Activated naive CD4-positive, alpha-beta T cell treated with anti-CD3 and anti-CD28 coated beads for 36 hours (primary cell): ENCODE results near the gene RIBC2. TPM values are rescaled to one million over a fixed set of nuclear protein-coding genes. Genes with fewer than 3 reads are reported as not detected.
"Not testable (repeated sequence)": the region's sequence is repeated elsewhere in the genome, so short reads cannot be mapped to it uniquely, and the experiment has no call there.

Experiments
- CTCF ChIA-PET: fragments of 350-600 bp; sonication (Branson Sonifier 250); formaldehyde crosslinking; loops from one replicate; lab custom pipeline; 2021; ENCODE audit warnings: antibody characterized with exemption; lab: Charles Lee
- DNase-seq: peaks from one replicate; pipeline ENCODE4 v3.0.0-alpha.2; 2020
- H3K27ac Mint-ChIP-seq: one replicate; pipeline ENCODE4 v1.8.0; 2021; ENCODE audit warnings: mild to moderate bottlenecking, mixed read lengths
- H3K27me3 Mint-ChIP-seq: one replicate; pipeline ENCODE4 v1.8.0; 2021; ENCODE audit warnings: low read depth, mixed read lengths
- H3K36me3 Mint-ChIP-seq: one replicate; pipeline ENCODE4 v1.8.0; 2021; ENCODE audit warnings: low read depth, mixed read lengths
- H3K4me1 Mint-ChIP-seq: one replicate; pipeline ENCODE4 v1.8.0; 2021; ENCODE audit warnings: low read depth, mixed read lengths
- H3K4me3 Mint-ChIP-seq: one replicate; pipeline ENCODE4 v1.8.0; 2021; ENCODE audit warnings: mild to moderate bottlenecking, moderate library complexity, mixed read lengths
- H3K9me3 Mint-ChIP-seq: one replicate; pipeline ENCODE4 v1.8.0; 2021; ENCODE audit warnings: mixed read lengths
- intact Hi-C: fragments of 100-400 bp; cut with micrococcal nuclease; formaldehyde crosslinking; loops from one replicate; pipeline ENCODE4 v1.15.1; 2023
- total RNA-seq, 2 experiments: library from RNA; stranded (reverse); gene quantifications; one replicate each; pipeline ENCODE4 v1.2.3, GENCODE V29; 2021

The RIBC2 gene
- total RNA-seq, 2 experiments from 2014 or later = 6.2 to 6.3 TPM

- CTCF ChIA-PET = no interaction called here
- Mint-ChIP-seq H3K27ac (no peak overlapping the region), H3K4me1 (no peaks in the 10 kb centered on the region), H3K9me3 (no peaks in the 10 kb centered on the region), H3K27me3 (no peaks in the 10 kb centered on the region), H3K36me3 (no peaks in the 10 kb centered on the region), H3K4me3 (no peak overlapping the region)
- no peak for DNase-seq
- intact Hi-C loops = no loop called here
Observed at GRCh38 chr22:45452565-45453379, 39.3 kb downstream of the RIBC2 start.

GRCh38 chr22:45453764-45454163 is 40.3 kb downstream of the RIBC2 start:
- Mint-ChIP-seq H3K36me3 (no peaks in the 10 kb centered on the region), H3K27me3 (no peaks in the 10 kb centered on the region), H3K4me3 (no peak overlapping the region), H3K4me1 (no peaks in the 10 kb centered on the region), H3K9me3 (no peaks in the 10 kb centered on the region), H3K27ac (no peak overlapping the region)
- intact Hi-C loops = no loop called here
- CTCF ChIA-PET = no interaction called here
- DNase-seq = no peak

GRCh38 chr22:45454275-45454674 is 40.8 kb downstream of the RIBC2 start:
- no peaks in the 10 kb centered on the region for H3K9me3 Mint-ChIP-seq
- no peak overlapping the region for H3K4me3 Mint-ChIP-seq
- CTCF ChIA-PET = no interaction called here
- no peak for DNase-seq
- H3K27ac Mint-ChIP-seq = no peak overlapping the region
- no peaks in the 10 kb centered on the region for H3K27me3 Mint-ChIP-seq
- no peaks in the 10 kb centered on the region for H3K4me1 Mint-ChIP-seq
- intact Hi-C loops = no loop called here
- H3K36me3 Mint-ChIP-seq = no peaks in the 10 kb centered on the region

- Mint-ChIP-seq H3K4me1 (no peaks in the 10 kb centered on the region), H3K27ac (no peak overlapping the region), H3K36me3 (no peaks in the 10 kb centered on the region), H3K27me3 (no peaks in the 10 kb centered on the region), H3K4me3 (no peak overlapping the region), H3K9me3 (no peaks in the 10 kb centered on the region)
- intact Hi-C loops = no loop called here
- CTCF ChIA-PET = no interaction called here
- DNase-seq = no peak
Observed at GRCh38 chr22:45455212-45455611, 41.7 kb downstream of the RIBC2 start.

GRCh38 chr22:45455621-45456020 is 42.1 kb downstream of the RIBC2 start:
- CTCF ChIA-PET = interaction anchor here (1.9 kb wide), 1 partner anchor 99 kb away, joined by 5 read pairs; no protein-coding TSS in a partner anchor
- intact Hi-C loops = no loop called here
- H3K27ac Mint-ChIP-seq = no peak overlapping the region

GRCh38 chr22:45456811-45457210 is 43.3 kb downstream of the RIBC2 start:
- Mint-ChIP-seq H3K27me3 (no peaks in the 10 kb centered on the region), H3K36me3 (no peaks in the 10 kb centered on the region), H3K4me3 (no peak overlapping the region), H3K4me1 (no peaks in the 10 kb centered on the region), H3K9me3 (no peaks in the 10 kb centered on the region), H3K27ac (no peak overlapping the region)
- DNase-seq = no peak
- intact Hi-C loops = no loop called here
- CTCF ChIA-PET = interaction anchor here (1.9 kb wide), 1 partner anchor 97 kb away, joined by 5 read pairs; no protein-coding TSS in a partner anchor

More at GRCh38 chr22:45455621-45456020, 42.1 kb downstream of the RIBC2 start:
- no peaks in the 10 kb centered on the region for H3K9me3 Mint-ChIP-seq
- H3K27me3 Mint-ChIP-seq = no peaks in the 10 kb centered on the region
- DNase-seq = no peak
- H3K4me3 Mint-ChIP-seq = no peak overlapping the region
- H3K36me3 Mint-ChIP-seq = no peaks in the 10 kb centered on the region
- no peaks in the 10 kb centered on the region for H3K4me1 Mint-ChIP-seq

GRCh38 chr22:45458532-45458931 is 45.0 kb downstream of the RIBC2 start:
- Mint-ChIP-seq H3K27me3 (no peaks in the 10 kb centered on the region), H3K9me3 (no peaks in the 10 kb centered on the region), H3K4me3 (no peak overlapping the region), H3K4me1 (no peaks in the 10 kb centered on the region), H3K36me3 (no peaks in the 10 kb centered on the region), H3K27ac (no peak overlapping the region)
- intact Hi-C loops = no loop called here
- CTCF ChIA-PET = no interaction called here
- DNase-seq = no peak

- CTCF ChIA-PET = no interaction called here
- H3K27ac Mint-ChIP-seq = no peak overlapping the region
- no peaks in the 10 kb centered on the region for H3K9me3 Mint-ChIP-seq
- no peak for DNase-seq
- no peak overlapping the region for H3K4me3 Mint-ChIP-seq
- intact Hi-C loops = no loop called here
- H3K36me3 Mint-ChIP-seq = no peaks in the 10 kb centered on the region
- H3K27me3 Mint-ChIP-seq = no peaks in the 10 kb centered on the region
- no peaks in the 10 kb centered on the region for H3K4me1 Mint-ChIP-seq
Observed at GRCh38 chr22:45459235-45459634, 45.7 kb downstream of the RIBC2 start.

GRCh38 chr22:45460288-45461109 is 47.0 kb downstream of the RIBC2 start:
- Mint-ChIP-seq H3K4me3 (no peak overlapping the region), H3K36me3 (no peaks in the 10 kb centered on the region), H3K4me1 (no peaks in the 10 kb centered on the region), H3K27me3 (no peaks in the 10 kb centered on the region), H3K27ac (no peak overlapping the region), H3K9me3 (no peaks in the 10 kb centered on the region)
- intact Hi-C loops = no loop called here
- no peak for DNase-seq
- CTCF ChIA-PET = no interaction called here

GRCh38 chr22:45462034-45462655 is 48.7 kb downstream of the RIBC2 start:
- peaks cover 2% of the 10 kb centered on the region for H3K27me3 Mint-ChIP-seq
- DNase-seq = no peak
- no peaks in the 10 kb centered on the region for H3K4me1 Mint-ChIP-seq
- H3K9me3 Mint-ChIP-seq = peaks cover 4% of the 10 kb centered on the region
- intact Hi-C loops = no loop called here
- H3K27ac Mint-ChIP-seq = no peak overlapping the region
- no peak overlapping the region for H3K4me3 Mint-ChIP-seq
- CTCF ChIA-PET = interaction anchor here (0.6 to 0.7 kb wide), 2 partner anchors 20 to 92 kb away, joined by 3 read pairs; no protein-coding TSS in a partner anchor
- H3K36me3 Mint-ChIP-seq = no peaks in the 10 kb centered on the region

- DNase-seq, H3K27ac Mint-ChIP-seq, H3K9me3 Mint-ChIP-seq, H3K4me3 Mint-ChIP-seq, H3K36me3 Mint-ChIP-seq, CTCF ChIA-PET, intact Hi-C loops, H3K27me3 Mint-ChIP-seq, H3K4me1 Mint-ChIP-seq: not testable (repeated sequence)
Observed at GRCh38 chr22:45463691-45464090, 50.2 kb downstream of the RIBC2 start.

GRCh38 chr22:45465633-45466032 is 52.1 kb downstream of the RIBC2 start:
- H3K9me3 Mint-ChIP-seq = peaks cover 6% of the 10 kb centered on the region
- H3K27ac Mint-ChIP-seq = no peak overlapping the region
- no peak for DNase-seq
- H3K4me3 Mint-ChIP-seq = no peak overlapping the region
- H3K27me3 Mint-ChIP-seq = peaks cover 2% of the 10 kb centered on the region
- CTCF ChIA-PET = interaction anchor here (0.6 kb wide), 1 partner anchor 22 kb away, joined by 3 read pairs; no protein-coding TSS in a partner anchor
- intact Hi-C loops = no loop called here
- H3K36me3 Mint-ChIP-seq = no peaks in the 10 kb centered on the region
- no peaks in the 10 kb centered on the region for H3K4me1 Mint-ChIP-seq
